NCI-H524 treated with DMSO at 0.1 percent for 48 hours (cell line): ENCODE results near the gene FRAS1.
"Not testable (repeated sequence)": the region's sequence is repeated elsewhere in the genome, so short reads cannot be mapped to it uniquely, and the experiment has no call there.

ENCODE experiments used
- DNase-seq: peaks from one replicate; lab custom pipeline; 2025; lab: John Stamatoyannopoulos, UW

FRAS1 gene

GRCh38 chr4:78512357-78512920, 455.3 kb downstream of the FRAS1 start:
- DNase-seq, result no peak

- DNase-seq, result no peak
Observed at GRCh38 chr4:78513411-78513975, 456.4 kb downstream of the FRAS1 start.

GRCh38 chr4:78517050-78517652, 460.0 kb downstream of the FRAS1 start:
- no peak for DNase-seq

- no peak for DNase-seq
Observed at GRCh38 chr4:78518561-78518960, 461.4 kb downstream of the FRAS1 start.

- no peak for DNase-seq
Observed at GRCh38 chr4:78519962-78520361, 462.8 kb downstream of the FRAS1 start.

GRCh38 chr4:78520808-78521226, 463.7 kb downstream of the FRAS1 start:
- no peak for DNase-seq

- DNase-seq, result no peak
Observed at GRCh38 chr4:78524009-78524408, 466.9 kb downstream of the FRAS1 start.

DNA sequence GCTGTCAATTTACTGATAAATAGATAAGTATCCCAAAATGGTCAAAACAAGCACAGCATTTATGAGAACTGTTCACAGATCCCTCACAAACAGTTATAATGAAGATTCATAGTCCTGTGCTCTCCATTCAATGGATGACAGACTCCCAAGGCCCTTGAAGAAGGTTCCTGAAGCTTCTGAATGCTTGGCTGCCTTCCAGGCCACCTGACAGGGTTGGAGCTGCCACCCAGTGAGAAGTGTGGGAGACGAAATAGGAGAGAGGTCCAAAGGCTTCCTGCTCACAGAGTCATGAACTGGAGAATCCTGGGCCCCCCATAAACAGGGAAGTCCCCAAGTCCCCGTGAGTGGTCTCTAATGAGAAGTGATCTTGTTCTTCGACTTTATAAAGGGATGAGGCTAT, 468.4 kb downstream of the FRAS1 start:
- no peak for DNase-seq

DNA sequence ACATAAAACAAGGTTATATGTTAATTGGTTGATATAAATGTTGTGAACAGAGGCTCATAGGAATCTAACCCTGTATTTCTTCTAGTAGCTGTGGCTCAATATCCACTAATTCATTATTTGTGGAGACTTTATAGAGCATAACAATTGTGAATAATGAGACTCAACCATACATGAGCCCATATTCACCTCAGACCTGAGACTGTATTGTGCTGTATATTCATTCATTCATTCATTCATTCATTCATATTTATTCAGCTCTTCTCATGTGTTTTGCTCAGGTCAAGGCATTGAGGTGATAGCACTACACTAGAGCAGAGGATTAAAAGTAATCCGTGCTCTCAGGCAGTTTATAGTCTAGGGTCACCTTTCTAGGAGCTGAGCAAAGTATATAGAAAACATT, 470.0 kb downstream of the FRAS1 start:
- no peak for DNase-seq

DNA sequence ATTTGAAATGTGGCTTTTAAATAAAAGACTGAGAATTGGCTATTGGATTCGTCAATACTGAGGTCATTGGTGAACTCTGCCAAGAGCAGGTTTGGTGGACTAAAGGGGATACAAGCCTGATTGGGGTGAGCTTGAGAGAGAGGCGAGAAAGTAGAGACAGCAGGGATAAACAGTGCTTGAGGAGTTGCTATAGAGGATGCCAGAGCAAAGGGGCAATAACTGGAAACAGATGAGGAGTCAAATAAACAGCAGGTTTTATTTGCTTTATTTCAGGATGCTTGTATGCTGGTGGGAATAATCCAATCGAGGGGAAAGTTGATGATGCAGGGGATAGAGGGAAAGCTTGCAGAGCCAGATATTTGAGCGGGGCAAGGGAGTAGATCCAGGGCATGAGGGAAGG, 470.4 kb downstream of the FRAS1 start:
- no peak for DNase-seq

GRCh38 chr4:78528327-78528726, 471.2 kb downstream of the FRAS1 start:
- DNase-seq, result no peak

DNA sequence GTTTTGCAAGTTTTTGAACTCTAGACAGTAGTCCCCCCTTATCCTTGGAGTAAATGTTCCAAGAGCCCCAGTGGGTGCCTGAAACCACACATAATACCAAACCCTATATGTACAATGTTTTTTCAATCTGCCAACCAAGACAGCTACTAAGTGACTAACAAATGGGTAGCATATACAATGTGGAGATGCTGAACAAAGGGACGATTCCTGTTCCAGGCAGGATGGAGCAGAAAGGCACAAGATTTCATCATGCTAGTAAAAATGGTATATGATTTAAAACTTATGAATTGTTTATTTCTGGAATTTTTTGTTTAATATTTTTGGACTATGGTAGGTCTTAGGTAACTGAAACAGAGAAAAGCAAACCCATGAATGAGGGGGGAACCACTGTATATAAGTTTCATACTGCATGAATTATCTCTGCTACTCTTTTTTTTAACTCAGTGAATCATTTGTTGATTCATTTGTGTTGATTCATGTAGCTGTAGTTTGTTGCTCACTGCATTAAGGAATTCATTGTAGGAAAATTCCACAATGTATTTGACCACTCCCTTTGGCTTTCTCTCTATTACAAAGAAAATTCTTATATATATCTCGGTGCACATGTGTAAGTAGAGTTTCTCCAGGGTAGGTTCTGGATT, 472.6 kb downstream of the FRAS1 start:
- no peak for DNase-seq

DNA sequence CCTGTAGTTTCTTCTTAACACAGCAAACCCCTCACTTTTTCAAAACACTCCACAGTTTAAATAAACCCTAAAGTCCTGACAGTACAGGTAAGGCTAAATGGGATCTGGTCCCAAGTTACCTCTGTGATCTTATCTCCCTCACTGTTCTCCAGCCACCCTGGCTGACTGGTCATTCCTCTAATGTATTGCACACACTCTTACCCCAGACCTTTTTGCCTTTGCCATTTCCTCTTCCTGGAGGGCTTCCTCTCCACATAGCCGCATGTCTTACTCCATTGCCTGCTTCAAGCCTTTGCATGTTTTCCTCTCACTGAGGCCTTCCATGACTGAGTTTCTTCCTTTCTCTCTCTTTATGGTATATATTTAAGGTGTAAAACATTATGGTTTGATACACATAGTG, 474.9 kb downstream of the FRAS1 start:
- DNase-seq, result no peak

- DNase-seq, result no peak
Observed at GRCh38 chr4:78533854-78534253, 476.7 kb downstream of the FRAS1 start.

- no peak for DNase-seq
Observed at GRCh38 chr4:78534286-78534955, 477.3 kb downstream of the FRAS1 start.

DNA sequence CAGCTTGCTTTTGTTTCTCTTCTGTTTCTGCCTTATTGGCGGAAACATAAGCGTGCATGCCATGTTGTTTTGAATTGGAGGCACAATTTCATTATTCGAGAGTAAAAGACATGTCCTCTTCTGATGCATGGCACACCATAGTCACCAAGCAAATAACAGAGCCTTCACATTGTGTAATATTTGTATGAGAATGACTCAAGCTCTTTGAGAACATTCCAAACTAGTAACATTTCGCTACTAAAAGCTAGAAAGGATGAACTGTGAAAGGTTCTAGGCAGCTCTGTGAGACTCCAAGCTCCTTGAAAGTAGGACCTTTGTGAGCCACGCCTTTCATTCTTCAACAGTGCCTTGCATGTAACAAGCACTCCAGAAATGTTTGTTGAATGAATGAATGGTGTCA, 485.2 kb downstream of the FRAS1 start:
- no peak for DNase-seq

- DNase-seq, result no peak
Observed at GRCh38 chr4:78543424-78544125, 486.5 kb downstream of the FRAS1 start.

DNA sequence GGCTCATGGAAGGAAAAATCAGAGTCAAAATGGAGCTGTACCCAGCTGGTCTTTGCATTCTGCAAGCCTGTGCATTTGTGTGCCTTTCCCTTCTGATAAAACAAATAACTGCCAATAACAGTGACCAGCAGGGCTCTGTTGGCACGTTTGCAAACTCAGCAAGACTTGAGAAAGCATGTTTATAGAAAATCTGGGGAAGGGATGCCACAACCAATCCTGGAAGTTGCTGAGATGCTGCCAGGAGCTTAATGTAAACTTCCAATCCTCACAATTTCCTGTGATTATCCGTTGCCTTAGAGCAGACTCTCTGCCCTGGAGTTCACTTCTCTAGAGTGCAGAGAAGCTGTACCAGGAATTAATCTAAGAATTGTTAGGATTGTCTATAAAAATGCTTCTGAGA, 487.6 kb downstream of the FRAS1 start:
- DNase-seq, result no peak

DNA sequence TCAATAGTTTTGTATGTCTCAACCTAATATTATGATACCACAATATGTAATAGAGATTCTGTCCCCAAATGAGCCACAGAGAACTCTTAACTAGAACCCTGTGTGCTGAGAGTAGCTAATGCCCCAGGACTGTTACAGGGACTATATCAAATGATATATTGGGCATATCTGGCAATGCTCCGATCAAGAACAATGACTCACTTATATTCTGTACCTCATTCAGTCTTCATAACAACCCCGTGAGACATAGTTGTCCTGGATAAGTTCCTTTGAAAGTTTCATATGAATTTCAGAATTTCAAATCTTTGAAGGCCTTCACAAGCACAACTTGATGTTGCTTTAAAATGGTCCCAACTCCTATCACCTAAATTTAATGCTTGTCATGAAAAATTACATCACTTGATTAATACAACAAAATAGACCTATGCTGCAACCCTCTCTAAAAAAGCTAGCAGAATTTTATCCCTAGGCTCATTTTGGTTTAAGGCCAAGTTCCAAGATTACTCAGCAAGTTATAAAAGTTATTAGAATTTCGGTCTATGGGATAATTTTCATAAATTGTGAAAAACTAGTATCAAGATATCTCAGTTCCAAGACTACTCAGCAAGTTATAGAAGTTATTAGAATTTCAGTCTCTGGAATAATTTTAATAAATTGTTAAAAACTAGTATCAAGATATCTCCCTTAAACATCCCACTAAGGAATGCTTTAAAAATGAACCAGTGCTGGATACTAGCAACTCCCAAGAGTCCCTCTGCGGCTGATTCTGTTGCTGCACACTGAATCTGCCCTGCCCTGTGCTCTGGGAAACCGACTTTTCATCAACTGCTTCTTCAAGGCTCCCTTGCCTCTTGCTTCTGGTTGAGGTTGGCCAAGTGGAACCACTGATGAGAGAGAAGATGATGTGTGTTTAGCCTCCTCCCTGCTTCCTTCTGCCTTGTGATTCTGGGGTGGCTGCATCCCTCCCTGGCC, 488.4 kb downstream of the FRAS1 start:
- DNase-seq, result no peak

DNA sequence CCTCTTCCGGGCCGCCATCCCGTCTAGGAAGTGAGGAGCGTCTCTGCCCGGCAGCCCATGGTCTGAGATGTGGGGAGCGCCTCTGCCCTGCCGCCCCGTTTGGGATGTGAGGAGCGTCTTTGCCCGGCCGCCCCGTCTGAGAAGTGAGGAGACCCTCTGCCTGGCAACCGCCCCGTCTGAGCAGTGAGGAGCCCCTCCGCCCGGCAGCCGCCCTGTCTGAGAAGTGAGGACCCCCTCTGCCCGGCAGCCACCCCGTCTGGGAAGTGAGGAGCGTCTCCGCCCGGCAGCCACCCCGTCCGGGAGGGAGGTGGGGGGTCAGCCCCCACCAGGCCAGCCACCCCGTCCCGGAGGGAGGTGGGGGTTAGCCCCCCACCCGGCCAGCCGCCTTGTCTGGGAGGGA, 490.8 kb downstream of the FRAS1 start:
- not testable (repeated sequence) for DNase-seq

GRCh38 chr4:78548889-78549288, 491.8 kb downstream of the FRAS1 start:
- DNase-seq, result not testable (repeated sequence)
